ENCODE measurements around the gene IER3IP1.

Gene IER3IP1

DNA sequence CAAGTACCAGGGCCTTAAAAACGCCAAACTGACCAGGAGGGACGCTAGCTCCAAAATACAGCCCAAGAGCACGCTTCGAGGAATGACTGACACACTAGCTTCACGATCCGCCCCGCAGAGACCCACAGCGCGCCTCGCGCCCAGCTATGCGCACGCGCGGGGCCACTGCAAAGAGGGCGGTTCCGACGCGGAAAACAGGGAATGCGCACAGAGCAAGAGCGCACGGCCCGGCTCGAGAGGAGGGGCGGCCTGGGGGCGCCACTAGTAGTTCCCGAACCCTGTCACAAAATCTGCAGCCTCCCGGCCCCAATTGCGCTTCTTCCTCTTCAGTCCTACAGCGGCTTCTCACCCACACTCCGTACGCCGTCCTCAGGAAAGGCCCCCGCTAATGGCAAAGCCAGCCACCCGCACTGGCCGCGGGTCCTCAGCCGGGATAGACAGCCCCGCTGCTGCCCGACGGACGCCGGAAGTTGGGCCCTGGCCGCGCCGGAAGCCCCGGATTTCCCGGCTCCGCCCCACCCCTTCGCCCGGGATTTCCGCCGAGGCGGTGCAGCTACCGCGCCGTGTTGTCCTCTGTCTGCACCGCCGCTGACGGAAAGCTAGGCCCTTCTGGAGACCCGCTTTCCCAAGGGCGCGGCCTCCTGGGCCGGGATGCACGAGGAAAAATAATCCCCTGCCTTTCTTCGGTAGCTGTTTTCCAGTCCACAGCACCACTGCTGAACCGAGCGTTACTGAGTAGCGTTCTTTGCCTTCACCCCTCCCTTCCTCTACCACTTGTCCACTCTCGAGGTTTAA, 25.9 kb downstream of the IER3IP1 start, which contains the start of gene HDHD2:
Gene HDHD2 (minus strand): TSS at position 472 of the 795 bp plus-strand sequence. CDS start 14,061 bp downstream, outside the sequence.
- peak within 1 kb of the TSS; percentile 83 for H3K27ac ChIP-seq (ENCODE audit: low read depth, low read length)
- H3K79me1 ChIP-seq (ENCODE audit: low read length): peaks cover 14% of the 10 kb centered on the region
- peaks cover 11% of the 10 kb centered on the region for H3K79me2 ChIP-seq (ENCODE audit: control insufficient read depth, insufficient read depth, low read length, poor library complexity)
- DNase-seq: peak; percentile 70 to 79
- peak within 1 kb of the TSS; percentile 87 for H2AK5ac ChIP-seq (ENCODE audit: low read length)
- H4K12ac ChIP-seq (ENCODE audit: low read depth, low read length): peak within 1 kb of the TSS; percentile 97
- peak within 1 kb of the TSS; percentile 80 for H3K4me2 ChIP-seq (ENCODE audit: low read length)
- peak within 1 kb of the TSS; percentile 98 for H4K8ac ChIP-seq (ENCODE audit: low read depth, low read length)
- H4K91ac ChIP-seq (ENCODE audit: low read depth, low read length): peak within 1 kb of the TSS; percentile 88
- peak within 1 kb of the TSS; percentile 82 for H2AFZ ChIP-seq (ENCODE audit: insufficient read depth, low read length, poor library complexity)
- peak within 1 kb of the TSS; percentile 90 for H3K14ac ChIP-seq (ENCODE audit: low read length)
- peak within 1 kb of the TSS; percentile 81 for H3K18ac ChIP-seq (ENCODE audit: low read length)
- peak within 1 kb of the TSS; percentile 90 for H3K9ac ChIP-seq (ENCODE audit: low read length)
- peaks cover 2 to 4% of the 10 kb centered on the region in 2 experiments for H3K36me3 ChIP-seq (ENCODE audit: control insufficient read depth in 1 of 2, insufficient read depth in 2 of 2, low read length in 2 of 2)
- peak within 1 kb of the TSS; percentile 80 for H3K4me3 ChIP-seq (ENCODE audit: low read depth, low read length)
- H3K4ac ChIP-seq (ENCODE audit: low read depth, low read length): peak within 1 kb of the TSS; percentile 70
- H3K4me1 ChIP-seq (ENCODE audit: control insufficient read depth in 1 of 2, insufficient read depth in 2 of 2, low read length in 2 of 2): peaks cover 6 to 10% of the 10 kb centered on the region in 2 experiments
- peak within 1 kb of the TSS; percentile 82 for H2BK5ac ChIP-seq (ENCODE audit: low read depth, low read length, poor library complexity)
- no peak within 1 kb of the TSS for H2BK12ac ChIP-seq (ENCODE audit: low read length)
- no CpG with 5 or more reads among the region's 70 CpGs for WGBS (ENCODE audit: extremely low coverage, insufficient coverage, insufficient read length)
- H2BK120ac ChIP-seq (ENCODE audit: insufficient read depth, low read length, poor library complexity): peak within 1 kb of the TSS; percentile 90
- no peaks in the 10 kb centered on the region for H3K9me3 ChIP-seq (ENCODE audit: insufficient read depth, low read depth, low read length)
- no peaks in the 10 kb centered on the region for H3K27me3 ChIP-seq (ENCODE audit: insufficient read depth, low read length)
- H3K23ac ChIP-seq (ENCODE audit: low read length): peak within 1 kb of the TSS; percentile 35

DNA sequence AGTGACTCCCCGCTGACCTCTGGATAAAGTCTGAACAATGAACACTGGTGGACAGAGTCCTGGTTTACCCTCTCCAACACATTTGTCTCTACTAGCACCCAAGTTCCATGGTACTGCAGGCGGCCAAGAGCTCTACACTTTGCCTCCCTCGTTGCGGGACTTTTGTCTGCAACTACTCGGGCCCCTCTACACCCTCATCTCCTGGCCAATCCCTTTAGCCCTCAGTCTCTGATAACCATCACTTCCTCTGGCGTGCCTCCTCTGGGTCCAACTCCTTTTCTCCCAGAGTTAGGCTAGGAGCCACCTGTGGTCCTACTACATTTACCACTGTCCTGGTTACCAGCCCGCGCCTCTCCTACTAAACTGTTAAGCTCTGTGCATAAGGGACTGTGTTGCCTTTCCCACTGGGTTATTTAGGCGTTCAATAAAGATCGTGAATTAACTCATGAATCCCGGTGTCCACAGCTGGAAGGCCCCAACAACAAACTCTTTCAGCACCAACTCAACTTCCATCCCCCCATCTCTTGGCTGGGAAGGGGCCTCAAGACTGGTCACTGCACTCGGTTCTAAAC, 26.6 kb downstream of the IER3IP1 start:
- Histone ChIP-seq H4K12ac (ENCODE audit: low read depth, low read length) (peak overlapping the region; percentile 97), H4K91ac (ENCODE audit: low read depth, low read length) (peak overlapping the region; percentile 88)

DNA sequence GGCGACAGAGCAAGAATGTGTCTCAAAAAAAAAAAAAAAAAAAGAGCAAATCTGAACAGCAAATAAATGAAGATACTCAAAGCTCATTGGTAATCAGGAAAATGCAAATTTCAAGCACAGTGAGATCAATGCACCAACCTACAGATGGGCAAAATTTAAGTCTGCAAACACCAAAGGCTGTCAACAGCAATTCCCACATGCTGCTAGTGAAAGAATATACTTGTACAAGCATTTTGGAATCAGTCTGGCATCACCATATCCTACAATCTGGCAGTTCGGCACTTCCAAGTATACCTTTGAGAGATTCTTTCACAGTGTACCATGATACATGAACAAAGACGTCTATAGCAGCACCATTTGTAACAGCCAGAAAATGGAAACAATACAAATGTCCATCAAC, 30.0 kb downstream of the IER3IP1 start:
- no peak overlapping the region for H4K12ac ChIP-seq (ENCODE audit: low read depth, low read length)
- no peak overlapping the region for H3K9ac ChIP-seq (ENCODE audit: low read length)
- no peak overlapping the region for H3K4me2 ChIP-seq (ENCODE audit: low read length)
- H2BK120ac ChIP-seq (ENCODE audit: insufficient read depth, low read length, poor library complexity): no peak overlapping the region
- H2AK5ac ChIP-seq (ENCODE audit: low read length): no peak overlapping the region
- no peaks in the 10 kb centered on the region for H3K9me3 ChIP-seq (ENCODE audit: insufficient read depth, low read depth, low read length)
- no peak overlapping the region for H3K4me3 ChIP-seq (ENCODE audit: low read depth, low read length)
- no CpG with 5 or more reads among the region's 3 CpGs for WGBS (ENCODE audit: extremely low coverage, insufficient coverage, insufficient read length)
- no peak overlapping the region for H2BK12ac ChIP-seq (ENCODE audit: low read length)
- H3K14ac ChIP-seq (ENCODE audit: low read length): no peak overlapping the region
- no peak overlapping the region for H2AFZ ChIP-seq (ENCODE audit: insufficient read depth, low read length, poor library complexity)
- no peak overlapping the region for H4K91ac ChIP-seq (ENCODE audit: low read depth, low read length)
- no peak overlapping the region for H3K4ac ChIP-seq (ENCODE audit: low read depth, low read length)
- H2BK5ac ChIP-seq (ENCODE audit: low read depth, low read length, poor library complexity): no peak overlapping the region
- no peaks in the 10 kb centered on the region for H3K27me3 ChIP-seq (ENCODE audit: insufficient read depth, low read length)
- H3K27ac ChIP-seq (ENCODE audit: low read depth, low read length): no peak overlapping the region
- no peak overlapping the region for H4K8ac ChIP-seq (ENCODE audit: low read depth, low read length)
- peaks cover 14% of the 10 kb centered on the region for H3K79me1 ChIP-seq (ENCODE audit: low read length)
- no peak overlapping the region for H3K23ac ChIP-seq (ENCODE audit: low read length)
- DNase-seq: no peak
- H3K79me2 ChIP-seq (ENCODE audit: control insufficient read depth, insufficient read depth, low read length, poor library complexity): peaks cover 11% of the 10 kb centered on the region
- H3K4me1 ChIP-seq (ENCODE audit: control insufficient read depth in 1 of 2, insufficient read depth in 2 of 2, low read length in 2 of 2): peaks cover 6 to 10% of the 10 kb centered on the region in 2 experiments
- H3K36me3 ChIP-seq (ENCODE audit: control insufficient read depth in 1 of 2, insufficient read depth in 2 of 2, low read length in 2 of 2): no peaks in the 10 kb centered on the region
- H3K18ac ChIP-seq (ENCODE audit: low read length): no peak overlapping the region

More for the DNA sequence above, 26.6 kb downstream of the IER3IP1 start:
- Histone ChIP-seq H3K9ac (ENCODE audit: low read length) (peak overlapping the region; percentile 82), H3K27ac (ENCODE audit: low read depth, low read length) (peak overlapping the region; percentile 83), H3K4me3 (ENCODE audit: low read depth, low read length) (peak overlapping the region; percentile 80), H3K14ac (ENCODE audit: low read length) (peak overlapping the region; percentile 73), H2BK120ac (ENCODE audit: insufficient read depth, low read length, poor library complexity) (peak overlapping the region; percentile 90), H3K4me1 (ENCODE audit: control insufficient read depth in 1 of 2, insufficient read depth in 2 of 2, low read length in 2 of 2) (peaks cover 6 to 10% of the 10 kb centered on the region in 2 experiments), H2AFZ (ENCODE audit: insufficient read depth, low read length, poor library complexity) (peak overlapping the region; percentile 75), H3K18ac (ENCODE audit: low read length) (peak overlapping the region; percentile 79), H3K79me1 (ENCODE audit: low read length) (peaks cover 14% of the 10 kb centered on the region), H2BK12ac (ENCODE audit: low read length) (no peak overlapping the region), H2AK5ac (ENCODE audit: low read length) (peak overlapping the region; percentile 87), H3K23ac (ENCODE audit: low read length) (no peak overlapping the region), H3K27me3 (ENCODE audit: insufficient read depth, low read length) (no peaks in the 10 kb centered on the region), H2BK5ac (ENCODE audit: low read depth, low read length, poor library complexity) (peak overlapping the region; percentile 74), H3K4ac (ENCODE audit: low read depth, low read length) (peak overlapping the region; percentile 70), H3K79me2 (ENCODE audit: control insufficient read depth, insufficient read depth, low read length, poor library complexity) (peaks cover 11% of the 10 kb centered on the region), H3K4me2 (ENCODE audit: low read length) (peak overlapping the region; percentile 80), H3K9me3 (ENCODE audit: insufficient read depth, low read depth, low read length) (no peaks in the 10 kb centered on the region), H3K36me3 (ENCODE audit: control insufficient read depth in 1 of 2, insufficient read depth in 2 of 2, low read length in 2 of 2) (peaks cover 2 to 4% of the 10 kb centered on the region in 2 experiments), H4K8ac (ENCODE audit: low read depth, low read length) (peak overlapping the region; percentile 98)
- WGBS (ENCODE audit: extremely low coverage, insufficient coverage, insufficient read length): no CpG with 5 or more reads among the region's 12 CpGs
- peak in 1 of 2 donors; percentile 4 for DNase-seq

DNA sequence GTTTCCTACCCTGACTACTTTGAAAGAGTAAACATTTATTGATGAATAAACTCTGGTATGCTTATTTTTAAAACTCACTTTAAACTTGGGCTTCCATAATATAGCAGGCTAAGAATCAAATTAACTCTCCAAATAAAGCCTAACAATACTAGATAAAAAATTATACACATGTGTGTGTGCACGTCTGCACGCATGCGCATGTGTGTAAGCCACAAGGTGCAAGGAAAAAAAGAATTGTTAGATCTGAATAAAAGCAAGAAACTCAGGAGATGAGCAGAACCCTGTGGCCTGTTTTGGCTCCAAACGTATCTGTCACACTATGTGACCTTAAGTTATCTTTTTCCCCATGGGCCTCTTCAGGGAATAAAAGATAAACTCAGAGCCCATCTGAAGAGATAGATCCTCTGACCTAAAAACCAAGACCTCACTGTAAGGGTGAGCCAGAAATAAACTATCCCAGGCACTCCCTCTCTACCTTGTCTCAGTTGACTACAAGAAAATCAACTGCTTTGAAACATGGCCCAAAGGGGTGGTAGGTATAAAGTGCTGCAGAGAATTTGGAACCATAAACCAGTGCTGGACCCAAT, 32.2 kb downstream of the IER3IP1 start:
- H2AFZ ChIP-seq (ENCODE audit: insufficient read depth, low read length, poor library complexity): no peak overlapping the region
- H3K9ac ChIP-seq (ENCODE audit: low read length): no peak overlapping the region

More for the DNA sequence above, 32.2 kb downstream of the IER3IP1 start:
- Histone ChIP-seq H3K79me2 (ENCODE audit: control insufficient read depth, insufficient read depth, low read length, poor library complexity) (no peaks in the 10 kb centered on the region), H4K12ac (ENCODE audit: low read depth, low read length) (no peak overlapping the region), H3K79me1 (ENCODE audit: low read length) (no peaks in the 10 kb centered on the region), H2AK5ac (ENCODE audit: low read length) (no peak overlapping the region), H3K27me3 (ENCODE audit: insufficient read depth, low read length) (no peaks in the 10 kb centered on the region), H4K8ac (ENCODE audit: low read depth, low read length) (no peak overlapping the region), H2BK5ac (ENCODE audit: low read depth, low read length, poor library complexity) (no peak overlapping the region), H2BK12ac (ENCODE audit: low read length) (no peak overlapping the region), H3K4me1 (ENCODE audit: control insufficient read depth in 1 of 2, insufficient read depth in 2 of 2, low read length in 2 of 2) (no peaks in the 10 kb centered on the region), H3K4me2 (ENCODE audit: low read length) (no peak overlapping the region), H3K23ac (ENCODE audit: low read length) (no peak overlapping the region), H3K27ac (ENCODE audit: low read depth, low read length) (no peak overlapping the region), H4K91ac (ENCODE audit: low read depth, low read length) (no peak overlapping the region), H3K14ac (ENCODE audit: low read length) (no peak overlapping the region), H3K4me3 (ENCODE audit: low read depth, low read length) (no peak overlapping the region), H3K36me3 (ENCODE audit: control insufficient read depth in 1 of 2, insufficient read depth in 2 of 2, low read length in 2 of 2) (no peaks in the 10 kb centered on the region), H3K9me3 (ENCODE audit: insufficient read depth, low read depth, low read length) (no peaks in the 10 kb centered on the region), H3K18ac (ENCODE audit: low read length) (no peak overlapping the region), H3K4ac (ENCODE audit: low read depth, low read length) (no peak overlapping the region), H2BK120ac (ENCODE audit: insufficient read depth, low read length, poor library complexity) (no peak overlapping the region)
- no CpG with 5 or more reads among the region's 4 CpGs for WGBS (ENCODE audit: extremely low coverage, insufficient coverage, insufficient read length)
- no peak for DNase-seq

Measured in trophoblast cell (in vitro differentiated cells and primary cell).